ENCODE measurements around the gene KAZN. TPM values are rescaled to one million over a fixed set of nuclear protein-coding genes. Genes with fewer than 3 reads are reported as not detected.

The KAZN gene
- polyA plus RNA-seq, 1 experiment, result 3.7 TPM

DNA sequence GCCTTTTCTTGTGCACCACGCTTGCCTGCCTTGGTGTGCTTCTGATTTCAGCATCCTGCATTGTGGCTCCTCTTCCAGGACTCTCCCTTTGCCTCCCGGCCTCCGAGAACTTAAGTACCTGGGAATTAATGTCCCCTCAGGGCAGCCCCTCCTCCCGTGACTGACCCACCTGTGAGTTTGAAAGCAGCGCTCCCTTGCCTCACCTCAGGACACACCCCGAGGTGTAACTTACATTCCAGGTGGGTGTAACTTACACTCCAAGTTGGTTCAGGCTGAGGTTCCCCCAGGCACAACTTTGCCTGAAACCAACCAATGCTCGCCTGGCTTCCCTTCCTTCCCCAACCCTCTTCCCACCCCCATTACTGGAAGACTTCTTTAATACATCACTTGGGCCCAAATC, 161.4 kb downstream of the KAZN start:
- CTCF ChIA-PET, result interaction anchor here (1.2 kb wide), 1 partner anchor 268 kb away, joined by 3 read pairs; no protein-coding TSS in a partner anchor
- Histone ChIP-seq H3K4me3 (ENCODE audit: low read depth, low read length) (no peak overlapping the region), H3K27ac (ENCODE audit: low read depth, low read length) (no peak overlapping the region), H3K27me3 (ENCODE audit: control insufficient read depth, insufficient read depth, low read length) (peaks cover 4% of the 10 kb centered on the region), H3K9me3 (ENCODE audit: control insufficient read depth, insufficient read depth, low read length) (no peaks in the 10 kb centered on the region)
- TF ChIP-seq, protein P1, sequence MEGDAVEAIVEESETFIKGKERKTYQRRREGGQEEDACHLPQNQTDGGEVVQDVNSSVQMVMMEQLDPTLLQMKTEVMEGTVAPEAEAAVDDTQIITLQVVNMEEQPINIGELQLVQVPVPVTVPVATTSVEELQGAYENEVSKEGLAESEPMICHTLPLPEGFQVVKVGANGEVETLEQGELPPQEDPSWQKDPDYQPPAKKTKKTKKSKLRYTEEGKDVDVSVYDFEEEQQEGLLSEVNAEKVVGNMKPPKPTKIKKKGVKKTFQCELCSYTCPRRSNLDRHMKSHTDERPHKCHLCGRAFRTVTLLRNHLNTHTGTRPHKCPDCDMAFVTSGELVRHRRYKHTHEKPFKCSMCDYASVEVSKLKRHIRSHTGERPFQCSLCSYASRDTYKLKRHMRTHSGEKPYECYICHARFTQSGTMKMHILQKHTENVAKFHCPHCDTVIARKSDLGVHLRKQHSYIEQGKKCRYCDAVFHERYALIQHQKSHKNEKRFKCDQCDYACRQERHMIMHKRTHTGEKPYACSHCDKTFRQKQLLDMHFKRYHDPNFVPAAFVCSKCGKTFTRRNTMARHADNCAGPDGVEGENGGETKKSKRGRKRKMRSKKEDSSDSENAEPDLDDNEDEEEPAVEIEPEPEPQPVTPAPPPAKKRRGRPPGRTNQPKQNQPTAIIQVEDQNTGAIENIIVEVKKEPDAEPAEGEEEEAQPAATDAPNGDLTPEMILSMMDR (IDR thresholded peaks at IDR 0.05; ENCODE audit: low read depth, low read length), result no peak
- POLR2A ChIA-PET, result no interaction called here
- DNase-seq (ENCODE audit: low read depth, low spot score), result no peak

DNA sequence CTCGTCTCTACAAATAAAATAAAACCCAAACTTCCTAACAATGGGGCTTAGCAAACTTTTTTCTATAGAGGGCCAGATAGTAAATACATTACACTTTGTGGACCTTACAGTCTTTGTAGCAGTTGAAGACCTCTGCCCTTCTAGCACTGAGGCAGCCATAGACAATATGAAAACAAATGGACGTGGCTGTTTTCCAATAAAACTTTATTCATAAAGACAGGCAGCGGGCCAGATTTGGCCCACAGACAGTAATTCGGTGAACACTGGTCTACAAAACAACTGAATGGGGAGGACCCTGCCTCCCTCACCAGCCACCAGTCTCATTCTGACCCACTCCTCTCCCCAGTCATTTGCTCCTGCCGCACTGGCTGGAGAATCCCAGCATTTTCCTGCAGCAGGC, 162.3 kb downstream of the KAZN start:
- CTCF ChIA-PET, result no interaction called here
- Histone ChIP-seq H3K27me3 (ENCODE audit: control insufficient read depth, insufficient read depth, low read length) (peaks cover 4% of the 10 kb centered on the region), H3K9me3 (ENCODE audit: control insufficient read depth, insufficient read depth, low read length) (no peaks in the 10 kb centered on the region), H3K4me3 (ENCODE audit: low read depth, low read length) (no peak overlapping the region), H3K27ac (ENCODE audit: low read depth, low read length) (no peak overlapping the region)
- no peak for DNase-seq (ENCODE audit: low read depth, low spot score)
- POLR2A ChIA-PET, result no interaction called here
- TF ChIP-seq, protein P1 (IDR thresholded peaks at IDR 0.05; ENCODE audit: low read depth, low read length), result no peak

DNA sequence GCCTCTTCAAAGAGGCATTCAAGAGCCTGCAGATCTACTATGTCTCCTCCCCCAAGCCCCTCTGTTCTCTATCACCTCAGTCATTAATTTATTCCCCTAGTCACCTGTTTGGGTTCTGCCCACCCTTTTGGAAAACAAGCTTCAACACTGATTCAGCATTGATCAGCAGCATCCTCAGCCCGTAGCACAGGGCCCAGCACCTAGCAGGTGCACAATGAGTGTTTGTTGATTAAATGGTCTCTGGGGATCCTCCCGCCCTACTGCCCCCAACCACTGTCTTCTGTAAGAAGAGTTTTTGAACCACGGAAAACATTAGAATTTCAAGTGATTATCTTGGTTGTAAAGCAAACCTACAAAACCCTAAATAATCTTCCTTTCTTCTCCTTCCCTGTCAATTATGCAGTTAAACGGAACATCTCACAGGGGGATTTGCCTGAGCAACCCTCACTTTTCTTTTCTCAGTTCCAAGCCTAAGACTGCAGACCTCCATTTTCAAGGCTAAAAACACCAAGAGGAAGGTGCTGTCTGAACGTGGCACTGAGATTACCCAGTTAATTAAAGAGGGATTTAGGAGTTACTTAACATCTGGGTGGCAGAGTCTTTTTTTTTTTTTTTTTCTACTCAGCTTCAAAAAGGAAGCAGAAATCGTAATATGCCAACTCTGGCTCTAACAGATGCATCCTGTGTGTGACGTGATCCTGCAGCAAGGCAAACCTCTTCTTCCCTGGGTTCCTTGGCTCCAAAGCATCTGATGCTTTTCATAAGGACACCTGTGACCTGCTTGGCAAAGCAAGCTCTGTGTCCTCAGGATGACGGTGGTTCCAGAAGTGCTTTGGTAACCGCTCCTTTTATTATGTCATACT, 163.0 kb downstream of the KAZN start:
- no peak for DNase-seq (ENCODE audit: low read depth, low spot score)
- H3K4me3 ChIP-seq (ENCODE audit: low read depth, low read length), result no peak overlapping the region
- peaks cover 4% of the 10 kb centered on the region for H3K27me3 ChIP-seq (ENCODE audit: control insufficient read depth, insufficient read depth, low read length)
- TF ChIP-seq, protein P1 (IDR thresholded peaks at IDR 0.05; ENCODE audit: low read depth, low read length), result no peak
- ChIA-PET CTCF (interaction anchor here (0.6 kb wide), 1 partner anchor 544 kb away, joined by 4 read pairs; no protein-coding TSS in a partner anchor), POLR2A (no interaction called here)
- H3K27ac ChIP-seq (ENCODE audit: low read depth, low read length), result no peak overlapping the region
- no peaks in the 10 kb centered on the region for H3K9me3 ChIP-seq (ENCODE audit: control insufficient read depth, insufficient read depth, low read length)

DNA sequence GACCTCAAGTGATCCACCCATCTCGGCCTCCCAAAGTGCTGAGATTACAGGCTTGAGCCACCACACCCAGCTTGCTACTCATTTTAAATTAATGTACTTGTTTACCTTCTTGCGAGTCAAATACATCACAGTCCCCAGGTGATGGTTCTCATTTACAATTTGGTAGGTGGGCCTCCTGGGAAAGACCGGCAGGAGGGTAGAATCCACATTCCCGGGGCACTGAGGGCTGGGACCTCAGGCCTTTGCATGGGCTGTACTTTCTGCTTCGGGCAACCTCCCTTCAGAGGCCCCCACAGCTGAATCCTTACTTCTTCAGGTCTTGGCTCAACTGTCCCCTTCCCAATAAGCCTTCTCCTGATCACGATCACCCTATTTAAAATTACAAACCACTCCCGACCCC, 165.5 kb downstream of the KAZN start:
- TF ChIP-seq, protein P1 (IDR thresholded peaks at IDR 0.05; ENCODE audit: low read depth, low read length), result no peak
- Histone ChIP-seq H3K27ac (ENCODE audit: low read depth, low read length) (no peak overlapping the region), H3K4me3 (ENCODE audit: low read depth, low read length) (no peak overlapping the region), H3K27me3 (ENCODE audit: control insufficient read depth, insufficient read depth, low read length) (peaks cover 4% of the 10 kb centered on the region), H3K9me3 (ENCODE audit: control insufficient read depth, insufficient read depth, low read length) (no peaks in the 10 kb centered on the region)
- no peak for DNase-seq (ENCODE audit: low read depth, low spot score)
- ChIA-PET CTCF (interaction anchor here (0.7 kb wide), 1 partner anchor 155 kb away, joined by 3 read pairs; no protein-coding TSS in a partner anchor), POLR2A (interaction anchor here (0.6 kb wide), 1 partner anchor 111 kb away, joined by 3 read pairs; no protein-coding TSS in a partner anchor)

DNA sequence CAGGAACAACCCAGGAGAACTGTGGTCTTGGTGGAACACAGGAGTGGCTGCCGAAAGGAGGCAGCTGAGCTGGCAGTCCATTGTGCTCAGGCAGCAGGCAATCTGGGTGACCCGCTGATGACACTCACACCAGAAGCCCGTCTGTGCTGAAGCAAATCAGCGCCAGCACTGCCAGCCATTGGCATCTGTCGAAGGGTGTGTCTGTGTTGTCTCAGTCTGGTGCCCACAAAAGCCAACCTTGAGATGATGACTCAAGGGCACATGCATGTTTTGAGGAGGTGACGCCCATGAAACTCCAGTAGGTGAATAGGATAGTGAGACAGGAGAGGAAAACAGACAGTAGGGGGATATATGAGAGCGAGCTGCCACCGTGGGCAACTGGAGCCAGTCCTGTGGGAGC, 167.3 kb downstream of the KAZN start:
- Histone ChIP-seq H3K9me3 (ENCODE audit: control insufficient read depth, insufficient read depth, low read length) (no peaks in the 10 kb centered on the region), H3K4me3 (ENCODE audit: low read depth, low read length) (no peak overlapping the region), H3K27ac (ENCODE audit: low read depth, low read length) (no peak overlapping the region), H3K27me3 (ENCODE audit: control insufficient read depth, insufficient read depth, low read length) (peaks cover 4% of the 10 kb centered on the region)
- no peak for DNase-seq (ENCODE audit: low read depth, low spot score)
- ChIA-PET POLR2A (no interaction called here), CTCF (no interaction called here)
- TF ChIP-seq, protein P1 (IDR thresholded peaks at IDR 0.05; ENCODE audit: low read depth, low read length), result no peak
